A549 treated with Hydrocortisone at 1 μM for 4 hours (cell line): Measurements from ENCODE around the gene TLCD4. TPM values are rescaled to one million over a fixed set of nuclear protein-coding genes. Genes with fewer than 3 reads are reported as not detected.

ENCODE experiments used
- total RNA-seq: library from RNA; stranded (reverse); fragments of 200-300 nt; extraction: Qiagen RNA extraction; gene quantifications from 5 replicates; pipeline ENCODE4 v1.2.3, GENCODE V29; 2022

The TLCD4 gene, protein sequence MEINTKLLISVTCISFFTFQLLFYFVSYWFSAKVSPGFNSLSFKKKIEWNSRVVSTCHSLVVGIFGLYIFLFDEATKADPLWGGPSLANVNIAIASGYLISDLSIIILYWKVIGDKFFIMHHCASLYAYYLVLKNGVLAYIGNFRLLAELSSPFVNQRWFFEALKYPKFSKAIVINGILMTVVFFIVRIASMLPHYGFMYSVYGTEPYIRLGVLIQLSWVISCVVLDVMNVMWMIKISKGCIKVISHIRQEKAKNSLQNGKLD
- total RNA-seq = 7.7 to 12.5 TPM (median 10.4 TPM) in 5 replicates

DNA sequence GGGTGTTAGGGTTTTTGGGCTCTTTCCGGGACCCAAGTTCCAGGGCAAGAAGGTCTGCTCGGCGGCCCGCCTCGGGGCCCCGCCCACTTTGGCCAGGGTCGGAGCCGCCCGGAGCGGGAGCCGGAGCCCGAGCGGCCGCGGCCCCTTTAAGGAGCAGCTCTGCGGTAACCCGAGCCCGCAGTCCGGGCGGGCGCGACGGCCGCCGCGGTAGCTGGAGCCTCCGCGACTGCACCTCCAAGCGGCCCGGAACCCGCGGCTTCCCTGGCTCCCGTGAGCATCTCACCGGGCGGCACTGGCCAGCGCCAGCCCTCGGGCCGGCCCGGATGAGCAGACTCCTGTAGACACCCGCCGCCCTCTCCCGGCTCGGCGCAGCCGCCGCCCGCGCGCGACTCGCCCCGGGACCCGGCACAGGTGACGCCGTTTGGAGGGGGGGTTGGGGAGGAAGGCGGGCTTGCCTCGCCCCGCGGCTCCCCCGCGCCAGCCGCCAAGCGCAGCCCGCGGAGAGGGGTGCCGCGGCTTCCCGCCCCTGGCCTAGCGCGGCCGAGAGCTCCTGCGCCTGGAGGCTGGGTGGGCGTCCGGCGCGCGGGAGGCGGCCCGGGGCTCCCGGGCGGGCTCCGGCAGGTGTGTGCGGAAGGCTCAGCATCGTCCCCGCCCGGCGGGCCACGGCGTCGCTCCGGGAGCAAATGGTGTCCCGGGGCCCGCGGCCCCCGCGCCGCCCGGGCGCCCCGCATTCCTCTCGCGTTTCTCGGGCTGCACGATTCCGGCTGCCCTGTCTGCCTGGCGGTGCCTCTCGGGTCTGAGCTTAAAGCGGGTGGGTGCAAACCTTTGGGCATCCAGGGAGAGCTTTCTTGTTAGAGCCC is at the start of gene TLCD4:
Gene TLCD4 (plus strand): TSS at position 149 of the 860 bp plus-strand sequence. CDS start 26,547 bp downstream, outside the sequence.

DNA sequence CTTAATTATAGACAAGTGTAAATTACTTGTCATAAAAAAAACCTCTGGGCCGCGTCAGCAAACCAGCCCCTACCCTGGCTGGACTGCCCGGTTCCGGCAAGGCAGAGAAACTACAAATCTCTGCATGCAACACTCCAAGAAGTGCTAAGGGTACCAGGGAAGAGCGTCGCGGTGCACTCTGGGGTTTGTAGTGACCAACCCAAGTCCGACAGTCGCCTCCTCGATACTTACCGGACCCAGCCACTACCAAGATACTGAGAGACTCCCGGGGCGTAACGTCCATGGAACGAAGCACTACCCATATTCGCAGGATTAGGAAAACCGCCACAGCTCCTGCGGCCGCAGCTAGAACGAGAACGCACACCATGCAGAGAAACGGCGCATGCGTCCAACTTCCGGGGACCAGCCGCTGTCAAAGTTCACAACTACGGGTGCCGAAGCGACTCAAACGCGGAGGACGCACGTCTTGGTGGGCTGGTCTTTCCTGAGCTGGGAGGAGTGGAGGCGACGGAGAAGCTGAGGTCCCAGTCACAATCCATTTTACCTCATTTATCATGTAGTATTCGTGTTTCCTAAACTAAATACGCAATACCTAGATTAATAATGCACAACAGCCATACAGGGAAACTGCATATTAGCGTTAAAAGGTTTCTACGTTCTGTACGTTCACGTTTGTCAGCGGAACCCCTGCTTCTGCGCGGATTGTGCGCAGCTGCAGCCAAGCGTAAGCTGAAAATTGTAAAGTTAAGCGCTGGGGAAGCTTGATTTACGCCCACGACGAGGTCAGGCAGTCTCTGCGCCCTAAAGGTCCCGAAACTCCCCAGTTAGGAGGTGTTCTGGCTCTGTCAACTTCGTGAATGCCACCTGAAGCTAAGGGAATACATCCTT is 44.4 kb upstream of the TLCD4 start, which contains the start of gene ALG14:
Gene ALG14 (minus strand): TSS at position 420 of the 888 bp plus-strand sequence. CDS start 53 bp downstream, at position 367.

Other genes with a start within 250 kb of the TLCD4 start
- gene CNN3, start 190.2 kb upstream of the TLCD4 start, total RNA-seq = 50.2 to 62.4 TPM (median 51.3 TPM) in 5 replicates
- 4.8 to 8.4 TPM (median 7.2 TPM) in 5 replicates for gene ALG14, start 44.4 kb upstream of the TLCD4 start, total RNA-seq
- gene RWDD3, start 116.9 kb downstream of the TLCD4 start, total RNA-seq = 7.7 to 10.8 TPM (median 10.2 TPM) in 5 replicates